Measurements from ENCODE around the gene POC1A.

GRCh38 chr3:52090131-52090932, 63.9 kb downstream of the POC1A start:
- TF ChIP-seq CTCF (IDR thresholded peaks at IDR 0.05) (no peak), POLR2A (IDR thresholded peaks at IDR 0.05) (no peak), POLR2AphosphoS5 (IDR thresholded peaks at IDR 0.05) (no peak)
